ENCODE results near the gene COL6A2.

DNA sequence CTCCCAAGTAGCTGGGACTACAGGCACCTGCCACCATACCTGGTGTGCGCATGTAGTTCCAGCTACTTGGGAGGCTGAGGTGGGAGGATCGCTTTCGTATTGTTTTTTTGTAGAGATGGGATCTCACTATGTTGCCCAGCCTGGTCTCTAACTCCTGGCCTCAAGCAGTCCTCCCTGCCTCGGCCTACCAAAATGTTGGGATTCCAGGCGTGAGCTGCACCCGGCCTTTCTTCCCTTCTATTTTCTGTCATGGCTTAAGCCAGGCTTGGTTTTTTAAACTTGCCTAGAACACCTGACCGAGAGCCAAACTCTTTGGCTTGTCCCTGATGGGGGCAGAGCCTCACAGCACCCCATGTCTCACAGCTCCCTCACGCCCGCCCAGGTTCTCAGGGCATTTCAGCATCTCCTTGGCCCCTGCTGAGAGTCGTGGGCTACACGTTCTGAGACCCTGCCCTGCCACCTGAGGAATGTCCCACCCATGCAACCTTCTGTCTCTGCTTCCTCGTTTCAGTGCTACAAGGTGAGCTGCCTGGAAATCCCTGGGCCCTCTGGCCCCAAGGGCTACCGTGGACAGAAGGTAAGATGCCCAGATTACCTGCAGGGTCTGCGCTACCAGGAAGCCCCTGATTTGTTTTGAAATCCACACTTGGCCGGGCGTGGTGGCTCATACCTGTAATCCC lies 15.7 kb downstream of the COL6A2 start:
- TF ChIP-seq SMC3 (IDR thresholded peaks at IDR 0.05; ENCODE audit: low read depth, low read length): no peak
- no peak for TF ChIP-seq CTCF (conservative IDR thresholded peaks at IDR 0.05; ENCODE audit: low read depth, low read length)
- TF ChIP-seq RFX5 (IDR thresholded peaks at IDR 0.05; ENCODE audit: low read depth, low read length): no peak
- no peak for TF ChIP-seq USF2 (IDR thresholded peaks at IDR 0.05; ENCODE audit: low read depth, low read length)
- no peak for TF ChIP-seq POLR2A (IDR thresholded peaks at IDR 0.05; ENCODE audit: low read depth, low read length)
- no peak for TF ChIP-seq BHLHE40 (IDR thresholded peaks at IDR 0.05; ENCODE audit: low read depth, low read length)
